ENCODE results near the gene PGLYRP3.
"Not testable (repeated sequence)": the region's sequence is repeated elsewhere in the genome, so short reads cannot be mapped to it uniquely, and the experiment has no call there.

Gene PGLYRP3

GRCh38 chr1:153324912-153325311 is 12.2 kb upstream of the PGLYRP3 start:
- Histone ChIP-seq H3K18ac (ENCODE audit: low read length) (no peak overlapping the region), H3K79me1 (ENCODE audit: low read length) (no peaks in the 10 kb centered on the region), H3K4me2 (ENCODE audit: low read length) (no peak overlapping the region), H3K56ac (ENCODE audit: low read length) (no peak overlapping the region), H3K4me3 (ENCODE audit: low read length) (no peak overlapping the region), H3K27ac (ENCODE audit: low read depth, low read length) (no peak overlapping the region), H2AK5ac (ENCODE audit: low read length) (no peak overlapping the region), H3K4me1 (ENCODE audit: control insufficient read depth, low read depth, low read length) (no peaks in the 10 kb centered on the region), H3K4ac (ENCODE audit: low read depth, low read length) (no peak overlapping the region), H2BK120ac (ENCODE audit: low read depth, low read length) (no peak overlapping the region), H4K5ac (ENCODE audit: low read length) (no peak overlapping the region), H3K36me3 (ENCODE audit: control insufficient read depth, insufficient read depth, low read length) (no peaks in the 10 kb centered on the region), H3K9ac (ENCODE audit: low read length) (no peak overlapping the region), H2BK5ac (ENCODE audit: low read length) (no peak overlapping the region), H3K79me2 (ENCODE audit: control insufficient read depth, insufficient read depth, low read length) (no peaks in the 10 kb centered on the region), H4K8ac (ENCODE audit: low read depth, low read length) (no peak overlapping the region), H3K23ac (ENCODE audit: low read length) (no peak overlapping the region), H3K27me3 (ENCODE audit: insufficient read depth, low read length, poor library complexity) (no peaks in the 10 kb centered on the region), H2BK15ac (replicated peaks; ENCODE audit: low read depth) (no peak overlapping the region)
- no peak for DNase-seq

- H3K27ac ChIP-seq (ENCODE audit: low read depth, low read length) = no peak overlapping the region
These were observed 9.8 kb upstream of the PGLYRP3 start for GRCh38 chr1:153322568-153322967.

GRCh38 chr1:153318145-153318544 is 5.4 kb upstream of the PGLYRP3 start:
- H2BK15ac ChIP-seq (replicated peaks; ENCODE audit: low read depth); H3K27ac ChIP-seq (ENCODE audit: low read depth, low read length); H4K8ac ChIP-seq (ENCODE audit: low read depth, low read length); H3K4me1 ChIP-seq (ENCODE audit: control insufficient read depth, low read depth, low read length); H3K23ac ChIP-seq (ENCODE audit: low read length); H2AK5ac ChIP-seq (ENCODE audit: low read length); H3K4me2 ChIP-seq (ENCODE audit: low read length); H3K36me3 ChIP-seq (ENCODE audit: control insufficient read depth, insufficient read depth, low read length); H2BK120ac ChIP-seq (ENCODE audit: low read depth, low read length); H3K27me3 ChIP-seq (ENCODE audit: insufficient read depth, low read length, poor library complexity); H3K79me2 ChIP-seq (ENCODE audit: control insufficient read depth, insufficient read depth, low read length); H3K4me3 ChIP-seq (ENCODE audit: low read length); H3K9ac ChIP-seq (ENCODE audit: low read length); H3K4ac ChIP-seq (ENCODE audit: low read depth, low read length); H2BK5ac ChIP-seq (ENCODE audit: low read length); H3K18ac ChIP-seq (ENCODE audit: low read length); H4K5ac ChIP-seq (ENCODE audit: low read length); H3K79me1 ChIP-seq (ENCODE audit: low read length); DNase-seq; H3K56ac ChIP-seq (ENCODE audit: low read length): not testable (repeated sequence)
- no CpG with 5 or more reads among the region's 7 CpGs for WGBS (ENCODE audit: extremely low coverage, insufficient coverage, low lambda C conversion rate)

More at GRCh38 chr1:153322568-153322967, 9.8 kb upstream of the PGLYRP3 start:
- H3K36me3 ChIP-seq (ENCODE audit: control insufficient read depth, insufficient read depth, low read length) = no peaks in the 10 kb centered on the region
- no peak overlapping the region for H3K4ac ChIP-seq (ENCODE audit: low read depth, low read length)
- H3K56ac ChIP-seq (ENCODE audit: low read length) = no peak overlapping the region
- no peaks in the 10 kb centered on the region for H3K79me2 ChIP-seq (ENCODE audit: control insufficient read depth, insufficient read depth, low read length)
- DNase-seq = no peak
- no peak overlapping the region for H3K4me2 ChIP-seq (ENCODE audit: low read length)
- H3K9ac ChIP-seq (ENCODE audit: low read length) = no peak overlapping the region
- H2BK5ac ChIP-seq (ENCODE audit: low read length) = no peak overlapping the region
- no peaks in the 10 kb centered on the region for H3K4me1 ChIP-seq (ENCODE audit: control insufficient read depth, low read depth, low read length)
- no peak overlapping the region for H2AK5ac ChIP-seq (ENCODE audit: low read length)
- H3K18ac ChIP-seq (ENCODE audit: low read length) = no peak overlapping the region
- no peak overlapping the region for H2BK15ac ChIP-seq (replicated peaks; ENCODE audit: low read depth)
- H4K5ac ChIP-seq (ENCODE audit: low read length) = no peak overlapping the region
- no peak overlapping the region for H4K8ac ChIP-seq (ENCODE audit: low read depth, low read length)
- H3K27me3 ChIP-seq (ENCODE audit: insufficient read depth, low read length, poor library complexity) = no peaks in the 10 kb centered on the region
- H3K79me1 ChIP-seq (ENCODE audit: low read length) = no peaks in the 10 kb centered on the region
- H2BK120ac ChIP-seq (ENCODE audit: low read depth, low read length) = no peak overlapping the region
- H3K4me3 ChIP-seq (ENCODE audit: low read length) = no peak overlapping the region
- no peak overlapping the region for H3K23ac ChIP-seq (ENCODE audit: low read length)
- no CpG with 5 or more reads among the region's 1 CpG for WGBS (ENCODE audit: extremely low coverage, insufficient coverage, low lambda C conversion rate)

- not testable (repeated sequence) for H3K36me3 ChIP-seq (ENCODE audit: control insufficient read depth, insufficient read depth, low read length); H3K18ac ChIP-seq (ENCODE audit: low read length); H2BK5ac ChIP-seq (ENCODE audit: low read length); H3K23ac ChIP-seq (ENCODE audit: low read length); H3K27me3 ChIP-seq (ENCODE audit: insufficient read depth, low read length, poor library complexity); H3K56ac ChIP-seq (ENCODE audit: low read length); H3K4ac ChIP-seq (ENCODE audit: low read depth, low read length); H3K27ac ChIP-seq (ENCODE audit: low read depth, low read length); H3K9ac ChIP-seq (ENCODE audit: low read length); H2BK120ac ChIP-seq (ENCODE audit: low read depth, low read length); H3K4me2 ChIP-seq (ENCODE audit: low read length); DNase-seq; H2BK15ac ChIP-seq (replicated peaks; ENCODE audit: low read depth); H4K5ac ChIP-seq (ENCODE audit: low read length); H3K79me2 ChIP-seq (ENCODE audit: control insufficient read depth, insufficient read depth, low read length); H3K4me3 ChIP-seq (ENCODE audit: low read length); H3K4me1 ChIP-seq (ENCODE audit: control insufficient read depth, low read depth, low read length); H3K79me1 ChIP-seq (ENCODE audit: low read length); H4K8ac ChIP-seq (ENCODE audit: low read depth, low read length); H2AK5ac ChIP-seq (ENCODE audit: low read length)
These were observed 3.3 kb upstream of the PGLYRP3 start for GRCh38 chr1:153316013-153316412.

GRCh38 chr1:153314388-153314787 is 1.6 kb upstream of the PGLYRP3 start:
- H3K4me2 ChIP-seq (ENCODE audit: low read length); H4K8ac ChIP-seq (ENCODE audit: low read depth, low read length); H2BK15ac ChIP-seq (replicated peaks; ENCODE audit: low read depth); H3K56ac ChIP-seq (ENCODE audit: low read length); H3K23ac ChIP-seq (ENCODE audit: low read length); H3K36me3 ChIP-seq (ENCODE audit: control insufficient read depth, insufficient read depth, low read length); H3K4ac ChIP-seq (ENCODE audit: low read depth, low read length); DNase-seq; H4K5ac ChIP-seq (ENCODE audit: low read length); H3K27me3 ChIP-seq (ENCODE audit: insufficient read depth, low read length, poor library complexity); H2BK5ac ChIP-seq (ENCODE audit: low read length); H3K79me1 ChIP-seq (ENCODE audit: low read length); H3K9ac ChIP-seq (ENCODE audit: low read length); H3K27ac ChIP-seq (ENCODE audit: low read depth, low read length); H3K4me3 ChIP-seq (ENCODE audit: low read length); H3K18ac ChIP-seq (ENCODE audit: low read length); H2BK120ac ChIP-seq (ENCODE audit: low read depth, low read length); H2AK5ac ChIP-seq (ENCODE audit: low read length); H3K79me2 ChIP-seq (ENCODE audit: control insufficient read depth, insufficient read depth, low read length); H3K4me1 ChIP-seq (ENCODE audit: control insufficient read depth, low read depth, low read length): not testable (repeated sequence)

- no peak overlapping the region for H2BK15ac ChIP-seq (replicated peaks; ENCODE audit: low read depth)
- H3K9ac ChIP-seq (ENCODE audit: low read length) = no peak overlapping the region
- H3K79me1 ChIP-seq (ENCODE audit: low read length) = no peaks in the 10 kb centered on the region
- H3K79me2 ChIP-seq (ENCODE audit: control insufficient read depth, insufficient read depth, low read length) = no peaks in the 10 kb centered on the region
- H3K56ac ChIP-seq (ENCODE audit: low read length) = no peak overlapping the region
- no peak overlapping the region for H2AK5ac ChIP-seq (ENCODE audit: low read length)
- H4K5ac ChIP-seq (ENCODE audit: low read length) = no peak overlapping the region
- DNase-seq = no peak
- H3K23ac ChIP-seq (ENCODE audit: low read length) = no peak overlapping the region
- no peak overlapping the region for H3K4me3 ChIP-seq (ENCODE audit: low read length)
- H3K27ac ChIP-seq (ENCODE audit: low read depth, low read length) = no peak overlapping the region
- no peak overlapping the region for H3K18ac ChIP-seq (ENCODE audit: low read length)
- no CpG with 5 or more reads among the region's 2 CpGs for WGBS (ENCODE audit: extremely low coverage, insufficient coverage, low lambda C conversion rate)
- H3K36me3 ChIP-seq (ENCODE audit: control insufficient read depth, insufficient read depth, low read length) = no peaks in the 10 kb centered on the region
- H3K4ac ChIP-seq (ENCODE audit: low read depth, low read length) = no peak overlapping the region
- no peak overlapping the region for H2BK5ac ChIP-seq (ENCODE audit: low read length)
- H3K4me1 ChIP-seq (ENCODE audit: control insufficient read depth, low read depth, low read length) = no peaks in the 10 kb centered on the region
- H4K8ac ChIP-seq (ENCODE audit: low read depth, low read length) = no peak overlapping the region
- H3K27me3 ChIP-seq (ENCODE audit: insufficient read depth, low read length, poor library complexity) = no peaks in the 10 kb centered on the region
- no peak overlapping the region for H3K4me2 ChIP-seq (ENCODE audit: low read length)
- H2BK120ac ChIP-seq (ENCODE audit: low read depth, low read length) = no peak overlapping the region
These were observed 536 bp upstream of the PGLYRP3 start for GRCh38 chr1:153313288-153313687.

Measured in mesendoderm (in vitro differentiated cells).